ENCODE results near the gene CCDC92B.

DNA sequence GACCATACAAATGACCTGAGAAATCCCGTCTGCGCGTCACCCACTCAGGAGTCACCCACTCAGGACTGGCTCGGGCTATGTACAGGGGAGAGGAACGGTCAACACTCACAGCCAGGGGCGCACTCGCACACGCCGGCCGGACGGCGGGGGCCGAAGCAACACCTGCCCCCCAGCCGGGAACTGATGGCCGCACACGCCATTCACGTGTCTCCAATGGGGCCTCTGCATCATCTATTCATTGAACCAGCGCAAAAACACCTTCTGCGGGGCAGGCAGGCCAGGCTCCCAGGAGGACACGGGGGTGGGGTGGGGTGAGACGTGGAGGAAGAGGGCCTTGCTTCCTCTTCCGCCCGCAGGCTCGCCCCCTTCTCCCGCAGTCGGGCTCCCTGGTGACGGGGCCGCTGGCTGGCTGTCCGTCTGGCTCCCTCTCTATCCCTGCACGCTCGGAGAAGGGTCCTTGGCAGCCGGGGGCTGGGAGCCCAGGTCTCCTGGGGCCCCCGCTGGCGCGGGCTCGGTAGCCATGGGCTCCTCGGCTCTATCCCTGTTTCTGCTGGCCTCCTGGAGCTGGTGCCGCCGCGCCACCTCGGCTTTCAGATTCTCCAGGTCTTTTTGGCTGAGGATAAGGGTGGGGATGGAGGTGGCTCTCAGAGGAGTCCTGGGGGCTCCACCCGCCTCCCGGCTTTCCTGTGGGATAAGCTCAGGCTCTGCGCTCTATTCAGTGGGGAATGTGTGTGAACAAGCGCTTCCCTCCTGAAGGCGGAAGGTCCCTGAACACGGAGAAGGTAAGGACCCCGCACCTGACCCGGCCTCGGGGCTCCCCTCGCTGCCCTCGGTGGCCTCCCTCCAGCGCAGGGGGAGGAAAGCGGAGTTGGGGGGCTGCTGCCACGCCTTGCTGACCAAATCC lies 59.0 kb downstream of the CCDC92B start:
- TF ChIP-seq POLR2A (IDR thresholded peaks at IDR 0.05), result no peak
- TF ChIP-seq, protein P1, sequence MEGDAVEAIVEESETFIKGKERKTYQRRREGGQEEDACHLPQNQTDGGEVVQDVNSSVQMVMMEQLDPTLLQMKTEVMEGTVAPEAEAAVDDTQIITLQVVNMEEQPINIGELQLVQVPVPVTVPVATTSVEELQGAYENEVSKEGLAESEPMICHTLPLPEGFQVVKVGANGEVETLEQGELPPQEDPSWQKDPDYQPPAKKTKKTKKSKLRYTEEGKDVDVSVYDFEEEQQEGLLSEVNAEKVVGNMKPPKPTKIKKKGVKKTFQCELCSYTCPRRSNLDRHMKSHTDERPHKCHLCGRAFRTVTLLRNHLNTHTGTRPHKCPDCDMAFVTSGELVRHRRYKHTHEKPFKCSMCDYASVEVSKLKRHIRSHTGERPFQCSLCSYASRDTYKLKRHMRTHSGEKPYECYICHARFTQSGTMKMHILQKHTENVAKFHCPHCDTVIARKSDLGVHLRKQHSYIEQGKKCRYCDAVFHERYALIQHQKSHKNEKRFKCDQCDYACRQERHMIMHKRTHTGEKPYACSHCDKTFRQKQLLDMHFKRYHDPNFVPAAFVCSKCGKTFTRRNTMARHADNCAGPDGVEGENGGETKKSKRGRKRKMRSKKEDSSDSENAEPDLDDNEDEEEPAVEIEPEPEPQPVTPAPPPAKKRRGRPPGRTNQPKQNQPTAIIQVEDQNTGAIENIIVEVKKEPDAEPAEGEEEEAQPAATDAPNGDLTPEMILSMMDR (IDR thresholded peaks at IDR 0.05), result no peak

All from tibial nerve (tissue), 3 donors.